Adrenal gland (tissue), 5 donors: ENCODE data around the gene LRP1B.

Source experiments
- CTCF ChIP-seq, 6 experiments: fragments of 450-650 bp in 4 of 6; fragments of 200-600 bp in 2 of 6; sonication (generic) in 1 of 6; IDR thresholded peaks; 1 replicate in 5 of 6; 2 replicates in 1 of 6; pipeline versions ENCODE4 v1.5.1 to v1.8.0; 2016 to 2021; ENCODE audit warnings: antibody characterized with exemption in 6 of 6, mild to moderate bottlenecking in 2 of 6, moderate library complexity in 1 of 6
- POLR2A ChIP-seq, 2 donors: fragments of 450-650 bp; IDR thresholded peaks; one replicate each; pipeline ENCODE4 v1.6.1; 2017; ENCODE audit warnings: antibody characterized with exemption in 2 of 2, mild to moderate bottlenecking in 2 of 2, moderate library complexity in 1 of 2
- donor health status: DM: no; HTN: no; CAD: no.

- TF ChIP-seq CTCF (IDR thresholded peaks at IDR 0.05) (no peak), POLR2A (IDR thresholded peaks at IDR 0.05) (no peak)
Observed at GRCh38 chr2:140711867-140712266, 1418.9 kb downstream of the LRP1B start.
